Omental fat pad (tissue), 4 donors: Measurements from ENCODE around the gene GAREM1. TPM values are rescaled to one million over a fixed set of nuclear protein-coding genes. Genes with fewer than 3 reads are reported as not detected.

ENCODE experiments used
- ATAC-seq: fragments of 150-250 bp; one replicate; pipeline ENCODE4 v1.9.1; 2016; ENCODE audit warnings: mild to moderate bottlenecking, moderate library complexity; ENCODE audit not compliant: low FRiP score
- DNase-seq: peaks from one replicate; pipeline ENCODE4 v3.0.0-alpha.2; 2019; ENCODE audit warnings: low spot score
- CTCF ChIP-seq, 3 donors: fragments of 450-650 bp; IDR thresholded peaks; one replicate each; pipeline ENCODE4 v1.5.1; 2016 to 2017; ENCODE audit warnings: antibody characterized with exemption in 3 of 3, mild to moderate bottlenecking in 3 of 3, moderate library complexity in 2 of 3
- total RNA-seq, 4 donors: library from RNA; depleted of rRNA; stranded (reverse); fragments of >200 nt; gene quantifications; one replicate each; pipeline ENCODE4 v1.1.0, GENCODE V29; 2016

Gene GAREM1
- total RNA-seq, 4 donors from 2014 or later: 11.2 to 22.4 (median 13.8) TPM

- TF ChIP-seq CTCF (IDR thresholded peaks at IDR 0.05): no peak
- no peak for ATAC-seq
- no peak for DNase-seq
Measured at GRCh38 chr18:32427084-32427900, 43.4 kb downstream of the GAREM1 start.

GRCh38 chr18:32425466-32425865 lies 45.2 kb downstream of the GAREM1 start:
- no peak for DNase-seq
- ATAC-seq: peak; percentile 82
- TF ChIP-seq CTCF (IDR thresholded peaks at IDR 0.05): no peak

- peak; percentile 68 for ATAC-seq
- DNase-seq: no peak
Measured at GRCh38 chr18:32424696-32425095, 46.0 kb downstream of the GAREM1 start.

GRCh38 chr18:32422978-32423740 lies 47.5 kb downstream of the GAREM1 start:
- no peak for TF ChIP-seq CTCF (IDR thresholded peaks at IDR 0.05)
- DNase-seq (no peak), ATAC-seq (no peak)

More at GRCh38 chr18:32424696-32425095, 46.0 kb downstream of the GAREM1 start:
- no peak for TF ChIP-seq CTCF (IDR thresholded peaks at IDR 0.05)

GRCh38 chr18:32422201-32422600 lies 48.5 kb downstream of the GAREM1 start:
- DNase-seq (no peak), ATAC-seq (no peak)
- no peak for TF ChIP-seq CTCF (IDR thresholded peaks at IDR 0.05)

- TF ChIP-seq CTCF (IDR thresholded peaks at IDR 0.05): no peak
- DNase-seq: no peak
- no peak for ATAC-seq
Measured at GRCh38 chr18:32420084-32420750, 50.5 kb downstream of the GAREM1 start.
